Breast epithelium (tissue), 3 donors: Measurements from ENCODE around the gene GPR21.

Experiments used
- CTCF ChIP-seq, 3 donors: fragments of 450-650 bp; IDR thresholded peaks; one replicate each; pipeline ENCODE4 v1.5.1; 2016 to 2017; ENCODE audit warnings: antibody characterized with exemption in 3 of 3, mild to moderate bottlenecking in 3 of 3, moderate library complexity in 3 of 3
- POLR2A ChIP-seq: fragments of 450-650 bp; IDR thresholded peaks from one replicate; pipeline ENCODE4 v1.6.1; 2016; ENCODE audit warnings: antibody characterized with exemption, mild to moderate bottlenecking, moderate library complexity
- POLR2AphosphoS5 ChIP-seq, 3 donors: sonication (generic); formaldehyde crosslinking; IDR thresholded peaks; one replicate each; pipeline ENCODE4 v1.6.1; 2017; ENCODE audit warnings: antibody characterized with exemption in 3 of 3

- TF ChIP-seq CTCF (IDR thresholded peaks at IDR 0.05) = no peak
- no peak for TF ChIP-seq POLR2A
- TF ChIP-seq POLR2AphosphoS5 (IDR thresholded peaks at IDR 0.05) = no peak
These were observed 1.5 kb upstream of the GPR21 start for GRCh38 chr9:123031963-123032362.
